Measurements from ENCODE around the gene HOXB4.

- TF ChIP-seq HMGXB4 (CRISPR knock-in tag; IDR thresholded peaks at IDR 0.05) = no peak
- no peak for TF ChIP-seq MAX (CRISPR knock-in tag; IDR thresholded peaks at IDR 0.05)
Observed at GRCh38 chr17:48611681-48612455, 33.7 kb upstream of the HOXB4 start.
